Right renal pelvis (tissue), 4 donors: ENCODE results near the gene MAMDC2. TPM values are rescaled to one million over a fixed set of nuclear protein-coding genes. Genes with fewer than 3 reads are reported as not detected.

Experiments used
- DNase-seq, 4 donors: peaks; one replicate each; pipeline ENCODE4 v3.0.0-alpha.2; 2013; ENCODE audit warnings: low read depth in 4 of 4, low spot score in 3 of 4, missing footprints in 1 of 4
- polyA plus RNA-seq, 4 donors: library from polyadenylated mRNA; unstranded; fragments of 120-200 nt; gene quantifications; one replicate each; pipeline ENCODE4 v1.2.1, GENCODE V29; 2013; ENCODE audit not compliant: insufficient read length in 4 of 4

MAMDC2 gene
- polyA plus RNA-seq, 4 donors: 6.6 to 8.0 (median 7.4) TPM

- peak in 3 of 4 donors; percentile 33 to 67 (median 57) for DNase-seq
These were observed 214.5 kb downstream of the MAMDC2 start for GRCh38 chr9:70257991-70258691.

GRCh38 chr9:70258692-70259511 lies 215.3 kb downstream of the MAMDC2 start, which contains the start of gene SMC5:
Gene SMC5, plus strand, starts transcription at chr9:70258978. Its CDS starts 101 bp downstream, at chr9:70259079.
- DNase-seq: peak; percentile 83 to 92 (median 86)

GRCh38 chr9:70259512-70259802 lies 215.8 kb downstream of the MAMDC2 start:
- no peak for DNase-seq

- DNase-seq: no peak
These were observed 216.4 kb downstream of the MAMDC2 start for GRCh38 chr9:70260007-70260443.

- no peak for DNase-seq
These were observed 217.0 kb downstream of the MAMDC2 start for GRCh38 chr9:70260606-70261005.

- no peak for DNase-seq
These were observed 217.7 kb downstream of the MAMDC2 start for GRCh38 chr9:70261131-70261870.

- no peak for DNase-seq
These were observed 218.7 kb downstream of the MAMDC2 start for GRCh38 chr9:70262366-70262765.

GRCh38 chr9:70262948-70263347 lies 219.3 kb downstream of the MAMDC2 start:
- no peak for DNase-seq

- DNase-seq: no peak
These were observed 219.8 kb downstream of the MAMDC2 start for GRCh38 chr9:70263421-70263820.

Other genes starting within 250 kb of the MAMDC2 start
- 1 to 10 TPM; 1.2 to 2.0 (median 1.7) TPM for gene CFAP95, start 223.0 kb upstream of the MAMDC2 start, polyA plus RNA-seq
- gene SMC5, start 215.1 kb downstream of the MAMDC2 start, polyA plus RNA-seq: 10 to 100 TPM; 36.9 to 48.4 (median 42.5) TPM